Upper lobe of right lung (tissue), 1 donor: ENCODE results near the gene OTX1. TPM values are rescaled to one million over a fixed set of nuclear protein-coding genes. Genes with fewer than 3 reads are reported as not detected.

Experiments used
- ATAC-seq: fragments of 200-7000 bp; cut with Tn5 transposase; one replicate; pipeline ENCODE4 v1.9.1; 2020; ENCODE audit warnings: mild to moderate bottlenecking, moderate library complexity
- DNase-seq: peaks from one replicate; pipeline ENCODE4 v3.0.0-alpha.2; 2020
- H3K27ac ChIP-seq: fragments of 200-600 bp; one replicate; pipeline ENCODE4 v1.8.0; 2022
- H3K27me3 ChIP-seq: fragments of 200-600 bp; one replicate; pipeline ENCODE4 v1.8.0; 2022; ENCODE audit warnings: mild to moderate bottlenecking
- H3K36me3 ChIP-seq: fragments of 200-600 bp; one replicate; pipeline ENCODE4 v1.8.0; 2022
- H3K4me1 ChIP-seq: fragments of 200-600 bp; one replicate; pipeline ENCODE4 v1.8.0; 2022
- H3K4me3 ChIP-seq: fragments of 200-600 bp; one replicate; pipeline ENCODE4 v1.8.0; 2022; ENCODE audit warnings: mild to moderate bottlenecking
- H3K9me3 ChIP-seq: fragments of 200-600 bp; one replicate; pipeline ENCODE4 v1.8.0; 2022
- CTCF ChIP-seq: fragments of 200-600 bp; IDR thresholded peaks from one replicate; pipeline ENCODE4 v1.8.0; 2022; ENCODE audit warnings: antibody characterized with exemption
- intact Hi-C: fragments of 100-400 bp; cut with DNase I; formaldehyde crosslinking; loops from one replicate; pipeline ENCODE4 v1.11.0; 2022
- long read RNA-seq: library from polyadenylated mRNA; unstranded; transcript quantifications from one replicate; pipeline ENCODE4 v2.0.0, GENCODE V29; 2021
- total RNA-seq: library from RNA; stranded (reverse); fragmentation: NEBNext Ultra II Directional; extraction: Animal tissue kit (Norgen Biotek cat#: 25700); gene quantifications from one replicate; pipeline ENCODE4 v1.2.1, GENCODE V29; 2021
- donor health status: DM: no; HTN: yes; CAD: no; lungs with severe emphysema.

OTX1 gene
- total RNA-seq: not detected
- long read RNA-seq: 0 reads

- Histone ChIP-seq H3K27ac (no peak within 1 kb of the TSS), H3K4me3 (peak within 1 kb of the TSS; percentile 52), H3K4me1 (peaks cover 52% of the 10 kb centered on the region), H3K9me3 (no peaks in the 10 kb centered on the region), H3K36me3 (no peaks in the 10 kb centered on the region), H3K27me3 (peaks cover 100% of the 10 kb centered on the region)
- ATAC-seq (peak; percentile 78), DNase-seq (peak; percentile 83)
- TF ChIP-seq CTCF: no peak
- intact Hi-C loops: no loop called here
Measured at GRCh38 chr2:63050334-63051041, at the start of gene OTX1. Gene OTX1 (plus strand): TSS chr2:63050830. CDS start chr2:63052991, 2,161 bp downstream.

DNA sequence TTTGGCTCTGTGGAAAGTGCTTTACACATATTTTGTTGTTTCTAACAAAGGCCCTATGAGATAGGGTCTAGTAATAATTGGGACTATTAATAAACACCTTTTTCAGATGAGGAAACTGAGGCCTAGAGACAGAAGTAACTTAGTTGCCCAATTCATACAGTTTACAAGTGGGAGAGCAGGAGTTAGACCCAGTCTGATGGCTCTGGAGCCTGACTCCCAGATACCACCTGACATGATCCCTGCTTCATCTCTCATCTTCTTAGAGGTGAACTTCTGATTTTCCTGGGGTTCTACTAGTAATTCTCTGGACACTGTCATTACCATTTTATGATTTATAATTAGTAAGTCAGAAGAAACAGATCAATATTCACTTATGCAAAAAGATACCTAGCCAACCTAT lies 49.1 kb upstream of the OTX1 start:
- Histone ChIP-seq H3K9me3 (no peaks in the 10 kb centered on the region), H3K36me3 (no peaks in the 10 kb centered on the region), H3K4me1 (no peaks in the 10 kb centered on the region), H3K4me3 (no peak overlapping the region), H3K27me3 (no peaks in the 10 kb centered on the region), H3K27ac (no peak overlapping the region)
- DNase-seq (no peak), ATAC-seq (no peak)
- intact Hi-C loops: no loop called here
- no peak for TF ChIP-seq CTCF

- no peak overlapping the region for H3K27ac ChIP-seq
- H3K27me3 ChIP-seq: no peaks in the 10 kb centered on the region
- no peaks in the 10 kb centered on the region for H3K9me3 ChIP-seq
- H3K36me3 ChIP-seq: no peaks in the 10 kb centered on the region
- no peak for ATAC-seq
- no peak overlapping the region for H3K4me3 ChIP-seq
- TF ChIP-seq CTCF: no peak
- intact Hi-C loops: no loop called here
- H3K4me1 ChIP-seq: no peaks in the 10 kb centered on the region
- DNase-seq: no peak
Measured at GRCh38 chr2:63003351-63003750, 47.3 kb upstream of the OTX1 start.

- intact Hi-C loops: no loop called here
- no peaks in the 10 kb centered on the region for H3K4me1 ChIP-seq
- no peak overlapping the region for H3K4me3 ChIP-seq
- no peaks in the 10 kb centered on the region for H3K9me3 ChIP-seq
- peaks cover 1% of the 10 kb centered on the region for H3K36me3 ChIP-seq
- H3K27me3 ChIP-seq: no peaks in the 10 kb centered on the region
- no peak overlapping the region for H3K27ac ChIP-seq
- no peak for TF ChIP-seq CTCF
- ATAC-seq: no peak
- DNase-seq: no peak
Measured at GRCh38 chr2:63007813-63008458, 42.7 kb upstream of the OTX1 start.

GRCh38 chr2:63008838-63009237 lies 41.8 kb upstream of the OTX1 start:
- H3K27me3 ChIP-seq: no peaks in the 10 kb centered on the region
- no peak for ATAC-seq
- no peak overlapping the region for H3K27ac ChIP-seq
- no peak for DNase-seq
- intact Hi-C loops: no loop called here
- peaks cover 8% of the 10 kb centered on the region for H3K36me3 ChIP-seq
- TF ChIP-seq CTCF: no peak
- H3K4me3 ChIP-seq: no peak overlapping the region
- H3K4me1 ChIP-seq: no peaks in the 10 kb centered on the region
- no peaks in the 10 kb centered on the region for H3K9me3 ChIP-seq
